ENCODE data around the gene ATXN1. TPM values are rescaled to one million over a fixed set of nuclear protein-coding genes. Genes with fewer than 3 reads are reported as not detected.

The ATXN1 gene
- total RNA-seq, 1 donor from 2014 or later, result 15.5 TPM

DNA sequence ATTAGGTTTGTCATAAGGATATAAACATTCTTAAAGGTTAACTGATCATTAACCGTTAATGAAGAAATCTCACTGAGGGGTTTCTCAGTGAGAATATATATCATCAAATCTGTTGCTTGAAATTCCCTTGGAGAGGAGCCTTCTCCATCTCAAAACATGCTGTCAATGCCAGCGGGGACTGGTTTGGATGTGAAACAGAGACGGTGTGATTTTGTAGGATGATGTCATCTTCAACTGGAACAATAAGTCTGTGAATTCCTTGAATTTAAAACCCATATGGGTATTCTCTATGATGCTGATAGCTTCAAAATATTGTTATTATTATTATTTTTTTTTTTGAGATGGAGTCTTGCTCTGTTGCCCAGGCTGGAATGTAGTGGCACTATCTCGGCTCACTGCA is 447.0 kb downstream of the ATXN1 start:
- H3K27me3 Mint-ChIP-seq (ENCODE audit: unreplicated experiment), result peaks cover 2% of the 10 kb centered on the region
- no peak for TF ChIP-seq CTCF (IDR thresholded peaks at IDR 0.05; ENCODE audit: partially characterized antibody, unreplicated experiment)
- H3K4me1 Mint-ChIP-seq (ENCODE audit: low read depth, unreplicated experiment), result peaks cover 22% of the 10 kb centered on the region
- H3K4me3 Mint-ChIP-seq (ENCODE audit: unreplicated experiment), result no peak overlapping the region
- H3K27ac Mint-ChIP-seq (ENCODE audit: unreplicated experiment), result no peak overlapping the region
- no peak for DNase-seq
- peaks cover 2% of the 10 kb centered on the region for H3K9me3 Mint-ChIP-seq (ENCODE audit: unreplicated experiment)
- no peaks in the 10 kb centered on the region for H3K36me3 Mint-ChIP-seq (ENCODE audit: unreplicated experiment)

- peaks cover 18% of the 10 kb centered on the region for H3K4me1 Mint-ChIP-seq (ENCODE audit: low read depth, unreplicated experiment)
- no peak overlapping the region for H3K4me3 Mint-ChIP-seq (ENCODE audit: unreplicated experiment)
- H3K36me3 Mint-ChIP-seq (ENCODE audit: unreplicated experiment), result no peaks in the 10 kb centered on the region
- H3K27ac Mint-ChIP-seq (ENCODE audit: unreplicated experiment), result no peak overlapping the region
- no peak for TF ChIP-seq CTCF (IDR thresholded peaks at IDR 0.05; ENCODE audit: partially characterized antibody, unreplicated experiment)
- H3K9me3 Mint-ChIP-seq (ENCODE audit: unreplicated experiment), result no peaks in the 10 kb centered on the region
- no peak for DNase-seq
- peaks cover 2% of the 10 kb centered on the region for H3K27me3 Mint-ChIP-seq (ENCODE audit: unreplicated experiment)
Observed at GRCh38 chr6:16313732-16314131, 447.5 kb downstream of the ATXN1 start.

GRCh38 chr6:16311763-16312162 is 449.5 kb downstream of the ATXN1 start:
- TF ChIP-seq CTCF (IDR thresholded peaks at IDR 0.05; ENCODE audit: partially characterized antibody, unreplicated experiment), result no peak
- DNase-seq, result no peak
- H3K27me3 Mint-ChIP-seq (ENCODE audit: unreplicated experiment), result no peaks in the 10 kb centered on the region
- H3K4me3 Mint-ChIP-seq (ENCODE audit: unreplicated experiment), result no peak overlapping the region
- no peaks in the 10 kb centered on the region for H3K36me3 Mint-ChIP-seq (ENCODE audit: unreplicated experiment)
- no peak overlapping the region for H3K27ac Mint-ChIP-seq (ENCODE audit: unreplicated experiment)
- no peaks in the 10 kb centered on the region for H3K9me3 Mint-ChIP-seq (ENCODE audit: unreplicated experiment)
- H3K4me1 Mint-ChIP-seq (ENCODE audit: low read depth, unreplicated experiment), result peaks cover 7% of the 10 kb centered on the region

DNA sequence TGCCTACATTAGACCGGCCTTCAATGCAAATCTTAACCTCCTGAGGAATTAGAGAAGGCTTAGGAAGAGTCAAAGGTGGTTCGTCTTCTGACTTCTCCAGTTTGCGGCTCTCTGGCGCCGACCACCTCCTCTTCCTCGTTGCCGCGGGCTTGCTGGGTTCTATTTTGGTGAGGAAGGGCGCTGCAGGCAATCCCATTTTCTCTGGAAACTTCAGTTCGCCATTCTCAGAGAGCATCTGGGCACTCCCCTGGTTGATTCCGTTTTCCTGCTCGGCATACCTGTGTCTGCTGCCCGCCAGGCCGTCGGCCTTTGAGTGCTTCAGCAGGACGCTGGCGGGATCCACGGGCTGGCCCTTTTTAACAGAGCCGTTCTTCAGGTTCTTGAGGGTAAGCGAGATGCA is 454.9 kb downstream of the ATXN1 start:
- H3K4me3 Mint-ChIP-seq (ENCODE audit: unreplicated experiment), result peak overlapping the region; percentile 75
- peak overlapping the region; percentile 33 for H3K27ac Mint-ChIP-seq (ENCODE audit: unreplicated experiment)
- peaks cover 41% of the 10 kb centered on the region for H3K4me1 Mint-ChIP-seq (ENCODE audit: low read depth, unreplicated experiment)

GRCh38 chr6:16305788-16306187 is 455.5 kb downstream of the ATXN1 start:
- Mint-ChIP-seq H3K9me3 (ENCODE audit: unreplicated experiment) (peaks cover 1% of the 10 kb centered on the region), H3K4me1 (ENCODE audit: low read depth, unreplicated experiment) (peaks cover 41% of the 10 kb centered on the region), H3K36me3 (ENCODE audit: unreplicated experiment) (no peaks in the 10 kb centered on the region), H3K4me3 (ENCODE audit: unreplicated experiment) (peak overlapping the region; percentile 75), H3K27ac (ENCODE audit: unreplicated experiment) (peak overlapping the region; percentile 78), H3K27me3 (ENCODE audit: unreplicated experiment) (no peaks in the 10 kb centered on the region)
- DNase-seq, result peak; percentile 58
- TF ChIP-seq CTCF (IDR thresholded peaks at IDR 0.05; ENCODE audit: partially characterized antibody, unreplicated experiment), result no peak

More for the DNA sequence above, 454.9 kb downstream of the ATXN1 start:
- DNase-seq, result no peak
- no peak for TF ChIP-seq CTCF (IDR thresholded peaks at IDR 0.05; ENCODE audit: partially characterized antibody, unreplicated experiment)
- Mint-ChIP-seq H3K36me3 (ENCODE audit: unreplicated experiment) (no peaks in the 10 kb centered on the region), H3K27me3 (ENCODE audit: unreplicated experiment) (no peaks in the 10 kb centered on the region), H3K9me3 (ENCODE audit: unreplicated experiment) (peaks cover 1% of the 10 kb centered on the region)
